HG02610 (cell line): Measurements from ENCODE around the gene MMP14.

Experiments
- ATAC-seq: cut with Tn5 transposase; IDR thresholded peaks from one replicate; pipeline ENCODE4 v1.9.1; 2021; ENCODE audit warnings: mild to moderate bottlenecking, moderate library complexity; ENCODE audit not compliant: unreplicated experiment

Gene MMP14

DNA sequence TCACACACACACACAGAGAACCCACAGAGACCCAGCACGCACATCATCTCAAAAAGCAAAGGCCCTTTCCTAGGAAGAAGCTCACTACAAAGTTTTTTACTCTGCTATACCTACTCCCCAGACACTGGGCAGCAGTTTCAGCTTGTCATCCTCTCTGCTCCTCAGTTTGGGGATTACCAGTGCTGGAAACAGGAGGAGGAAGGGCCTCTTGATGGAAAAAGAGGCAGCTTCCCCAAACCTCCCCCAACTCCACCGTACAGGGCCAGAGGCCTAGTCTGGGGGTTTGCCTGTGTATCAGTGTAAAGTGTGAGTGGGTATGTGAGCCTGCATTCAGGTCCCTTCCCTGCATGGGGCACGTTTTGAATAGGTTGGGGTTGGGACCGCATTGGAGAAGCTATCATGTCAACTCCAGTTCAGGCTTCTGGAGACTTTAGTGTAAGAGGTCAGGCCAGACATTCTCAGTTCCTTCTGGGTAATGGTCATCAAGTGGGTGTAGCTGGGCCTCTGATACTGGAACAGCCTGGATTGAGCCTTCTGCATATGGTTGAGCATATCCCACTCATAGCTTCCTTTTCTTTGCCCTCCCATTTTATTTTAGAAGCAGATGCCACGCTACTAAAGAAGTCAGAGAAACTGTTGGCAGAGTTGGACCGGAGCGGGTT is 47.8 kb downstream of the MMP14 start:
- ATAC-seq: no peak

DNA sequence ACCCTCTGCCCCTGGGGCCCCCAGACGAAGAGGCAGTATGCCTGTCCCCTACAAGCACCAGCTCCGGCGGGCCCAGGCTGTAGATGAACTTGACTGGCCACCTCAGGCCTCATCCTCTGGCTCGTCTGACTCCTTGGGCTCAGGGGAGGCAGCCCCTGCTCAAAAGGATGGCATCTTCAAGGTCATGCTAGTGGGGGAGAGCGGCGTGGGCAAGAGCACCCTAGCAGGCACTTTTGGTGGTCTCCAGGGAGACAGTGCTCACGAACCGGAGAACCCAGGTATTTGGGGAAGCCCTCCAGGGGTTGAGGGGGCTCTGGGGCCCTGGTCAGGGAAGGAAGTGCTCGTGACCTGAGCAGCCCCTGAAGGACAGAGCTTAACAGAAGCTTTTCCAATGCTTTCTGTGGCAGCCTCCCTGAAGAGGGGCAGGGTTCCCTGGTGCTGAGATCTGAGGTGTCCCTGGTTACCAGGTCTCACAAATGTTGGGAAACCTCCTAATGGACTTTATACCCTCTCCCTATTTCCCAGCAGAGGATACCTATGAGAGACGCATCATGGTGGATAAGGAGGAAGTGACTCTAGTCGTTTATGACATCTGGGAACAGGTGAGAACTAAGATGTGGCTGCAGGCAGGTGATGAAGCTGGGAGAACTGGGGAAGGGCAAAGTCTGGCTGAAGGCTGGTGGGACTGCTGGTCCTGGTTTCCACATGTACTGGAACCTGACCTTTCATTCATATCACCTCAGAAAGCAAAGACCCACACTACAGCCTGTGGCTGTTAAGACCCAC is 48.5 kb downstream of the MMP14 start:
- no peak for ATAC-seq

GRCh38 chr14:22885975-22886374 is 49.6 kb downstream of the MMP14 start:
- no peak for ATAC-seq

DNA sequence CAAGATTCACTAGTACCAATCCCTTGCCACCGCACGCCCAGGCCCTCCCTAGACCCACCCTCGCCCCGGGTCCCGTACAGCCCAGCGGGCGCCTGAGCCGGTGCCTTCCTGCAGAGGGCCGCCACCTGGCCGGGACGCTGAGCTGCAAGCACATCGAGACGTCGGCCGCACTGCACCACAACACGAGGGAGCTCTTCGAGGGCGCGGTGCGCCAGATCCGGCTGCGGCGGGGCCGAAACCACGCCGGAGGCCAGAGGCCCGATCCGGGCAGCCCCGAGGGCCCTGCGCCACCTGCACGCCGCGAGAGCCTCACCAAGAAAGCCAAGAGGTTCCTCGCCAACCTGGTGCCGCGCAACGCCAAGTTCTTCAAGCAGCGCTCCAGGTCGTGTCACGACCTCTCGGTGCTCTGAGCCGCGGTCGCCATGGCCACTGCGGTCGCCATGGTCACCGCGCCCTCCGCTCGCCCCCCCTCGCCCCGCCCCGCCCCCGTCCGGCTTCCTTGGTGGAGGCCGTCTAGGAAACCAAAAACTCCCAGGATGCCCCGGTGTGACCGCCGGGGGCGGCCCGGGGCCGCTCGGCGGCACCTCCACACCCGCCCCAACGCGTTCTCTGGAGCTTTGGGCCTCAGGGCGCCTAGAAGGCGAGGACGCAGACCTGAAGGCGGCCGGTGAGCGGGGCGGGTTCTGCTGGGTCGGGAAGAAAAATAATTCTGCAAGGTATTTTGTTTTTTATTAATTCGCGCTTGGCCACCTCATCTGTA is 50.3 kb downstream of the MMP14 start:
- peak; percentile 39 for ATAC-seq

DNA sequence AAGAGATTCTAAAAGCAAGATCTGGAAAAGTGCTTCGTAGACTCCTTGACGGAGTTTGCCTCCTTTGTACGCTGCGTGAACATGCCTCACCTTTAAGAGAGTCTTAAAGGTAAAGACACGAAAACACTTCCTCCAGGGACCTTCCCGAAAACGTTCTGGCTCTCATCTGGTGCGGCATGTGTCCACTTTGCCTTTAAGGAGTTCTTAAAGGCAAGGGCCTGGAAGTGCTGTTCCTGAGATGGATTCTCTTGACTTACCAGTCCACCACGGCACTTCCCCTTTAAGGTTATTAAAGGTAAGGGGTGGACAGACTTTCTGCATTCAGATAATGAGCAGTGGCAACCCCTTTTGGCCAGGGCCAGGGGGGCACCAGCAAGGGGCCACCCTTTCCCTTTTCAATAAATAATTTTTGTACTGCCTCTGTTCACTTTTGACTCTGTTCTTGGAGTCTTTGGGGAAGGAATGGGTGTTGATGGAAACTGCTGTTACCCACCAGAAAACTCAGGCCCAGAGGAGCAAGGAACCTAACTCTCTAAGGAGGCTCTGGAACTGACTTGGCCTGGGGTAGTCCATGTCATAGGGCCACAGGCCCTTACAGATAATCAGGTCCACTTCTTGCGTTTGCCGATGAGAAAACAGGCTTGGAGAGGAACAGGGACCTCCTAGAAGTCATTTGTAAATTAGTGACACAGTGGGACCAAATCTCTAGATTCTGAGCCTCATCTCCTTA is 51.0 kb downstream of the MMP14 start:
- ATAC-seq: peak; percentile 8

DNA sequence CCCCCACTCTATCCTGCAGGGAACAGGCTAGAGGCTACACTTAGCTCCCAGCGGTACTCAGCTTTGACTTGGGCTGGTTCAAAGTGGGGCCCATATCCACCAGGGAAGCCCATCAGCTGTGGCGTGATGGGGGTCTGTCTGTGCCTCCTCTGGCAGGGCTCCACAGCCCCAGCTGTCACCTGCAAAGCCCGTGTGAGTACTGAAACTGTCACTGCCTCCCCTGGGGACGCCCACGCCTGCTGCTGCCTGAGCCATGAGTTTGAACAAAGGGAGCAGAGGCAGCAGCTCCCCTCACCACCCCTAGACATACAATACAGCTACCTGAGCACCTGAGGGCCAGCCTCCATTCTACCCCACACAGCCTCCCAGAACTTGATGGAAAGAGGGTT is 51.6 kb downstream of the MMP14 start:
- peak; percentile 42 for ATAC-seq

DNA sequence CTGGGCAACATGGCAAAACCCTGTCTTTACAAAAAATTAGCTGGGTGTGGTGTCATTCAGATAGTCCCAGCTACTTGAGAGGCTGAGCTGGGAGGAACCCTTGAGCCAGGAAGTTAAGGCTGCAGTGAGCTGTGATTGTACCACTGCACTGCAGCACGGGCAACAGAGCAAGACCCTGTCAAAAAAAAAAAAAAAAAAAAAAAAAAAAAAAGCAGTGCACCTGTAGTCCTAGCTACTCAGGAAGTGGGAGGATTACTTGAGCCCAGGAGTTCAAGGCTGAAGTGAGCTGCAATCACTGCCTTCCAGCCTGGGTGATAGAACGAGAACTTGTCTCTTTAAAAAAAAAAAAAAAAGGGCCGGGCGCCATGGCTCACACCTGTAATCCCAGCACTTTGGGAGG is 52.3 kb downstream of the MMP14 start:
- ATAC-seq: peak; percentile 26

GRCh38 chr14:22890416-22890815 is 54.0 kb downstream of the MMP14 start:
- no peak for ATAC-seq

DNA sequence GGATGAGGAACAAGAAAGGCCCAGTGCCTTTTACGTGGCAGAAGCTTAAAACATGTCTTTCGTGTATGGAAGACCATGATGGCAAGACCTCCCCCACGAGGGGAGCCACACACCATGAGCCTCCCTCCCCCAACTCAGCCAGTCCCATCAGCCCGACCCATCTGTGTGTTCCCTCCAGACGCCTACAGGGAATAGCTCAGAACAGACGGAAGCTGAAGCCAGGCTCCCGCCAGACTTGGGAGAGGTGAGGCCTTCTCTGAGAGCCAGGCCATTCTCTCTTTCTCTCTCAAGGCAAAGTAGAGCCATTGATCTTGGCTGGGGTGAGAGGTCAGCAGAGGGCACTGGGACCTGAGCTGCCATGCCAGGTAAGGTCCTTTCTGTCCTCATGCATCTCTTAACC is 56.1 kb downstream of the MMP14 start:
- ATAC-seq: no peak

GRCh38 chr14:22893706-22894105 is 57.3 kb downstream of the MMP14 start:
- ATAC-seq: no peak

GRCh38 chr14:22895402-22895801 is 59.0 kb downstream of the MMP14 start:
- ATAC-seq: no peak

DNA sequence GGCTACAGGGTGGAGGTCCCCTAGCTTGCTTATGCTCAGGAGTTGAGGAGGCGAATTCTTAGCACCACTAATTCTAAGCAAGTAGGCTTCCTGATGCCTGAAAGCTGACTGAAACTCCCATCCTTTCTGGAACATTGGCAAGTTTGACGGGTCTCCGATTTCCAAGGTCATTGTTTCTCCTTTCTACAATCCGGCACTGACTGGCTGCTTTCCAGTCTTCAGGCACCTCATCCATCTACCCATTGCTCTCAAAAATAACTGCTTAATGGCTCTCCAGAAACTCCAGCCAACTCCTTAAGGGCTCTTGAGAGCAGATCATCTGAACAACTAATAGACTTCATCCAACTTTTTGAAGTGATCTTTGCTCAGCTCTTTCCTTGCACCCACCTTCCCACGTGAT is 60.0 kb downstream of the MMP14 start:
- ATAC-seq: no peak

GRCh38 chr14:22896760-22897159 is 60.4 kb downstream of the MMP14 start:
- ATAC-seq: no peak

DNA sequence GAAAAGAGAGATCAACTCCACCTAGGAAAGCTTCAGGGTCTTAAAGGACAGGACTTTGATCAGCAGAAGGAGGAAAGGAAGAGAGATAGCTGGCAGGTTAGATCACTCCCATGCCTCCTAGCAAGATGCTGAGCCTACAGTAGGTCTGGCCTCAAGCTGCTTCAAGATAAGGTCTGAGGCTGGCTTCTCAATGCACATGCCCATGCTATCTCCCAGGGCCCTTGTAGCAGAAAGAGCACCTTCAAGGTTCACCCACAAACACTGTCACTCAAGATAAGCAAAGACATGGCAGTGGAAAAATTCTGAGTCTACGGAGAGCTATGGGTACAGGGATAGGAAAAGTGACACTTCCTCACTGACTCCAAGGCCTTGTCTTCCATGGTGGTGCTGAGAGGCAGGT is 61.0 kb downstream of the MMP14 start:
- ATAC-seq: no peak
